ENCODE results near the gene ADGRL3.

Gene ADGRL3

GRCh38 chr4:61200916-61201526, 895 bp downstream of the ADGRL3 start:
- H3K9ac ChIP-seq (ENCODE audit: low read length), result no peak overlapping the region
- no peaks in the 10 kb centered on the region for H3K36me3 ChIP-seq (replicated peaks; ENCODE audit: low read depth, low read length)
- no peaks in the 10 kb centered on the region for H3K4me1 ChIP-seq (ENCODE audit: low read length)
- no peaks in the 10 kb centered on the region for H3K27me3 ChIP-seq (ENCODE audit: low read depth, low read length)
- no peaks in the 10 kb centered on the region for H3K79me2 ChIP-seq (ENCODE audit: low read length)
- no peak overlapping the region for H3K27ac ChIP-seq (ENCODE audit: low read length)
- H3K9me3 ChIP-seq (ENCODE audit: insufficient read depth, low read length), result peaks cover 3% of the 10 kb centered on the region; the same call in 1 of the 2 replicates
- no peak overlapping the region for H2AFZ ChIP-seq (ENCODE audit: low read depth, low read length)
- no peaks in the 10 kb centered on the region for H4K20me1 ChIP-seq (ENCODE audit: insufficient read depth, low read length)
- H3K4me2 ChIP-seq (ENCODE audit: low read length), result no peak overlapping the region
- no peak overlapping the region for H3K4me3 ChIP-seq (ENCODE audit: low read length)
- TF ChIP-seq EZH2phosphoT487 (IDR thresholded peaks at IDR 0.05; ENCODE audit: low read depth), result no peak
- TF ChIP-seq, protein P1, sequence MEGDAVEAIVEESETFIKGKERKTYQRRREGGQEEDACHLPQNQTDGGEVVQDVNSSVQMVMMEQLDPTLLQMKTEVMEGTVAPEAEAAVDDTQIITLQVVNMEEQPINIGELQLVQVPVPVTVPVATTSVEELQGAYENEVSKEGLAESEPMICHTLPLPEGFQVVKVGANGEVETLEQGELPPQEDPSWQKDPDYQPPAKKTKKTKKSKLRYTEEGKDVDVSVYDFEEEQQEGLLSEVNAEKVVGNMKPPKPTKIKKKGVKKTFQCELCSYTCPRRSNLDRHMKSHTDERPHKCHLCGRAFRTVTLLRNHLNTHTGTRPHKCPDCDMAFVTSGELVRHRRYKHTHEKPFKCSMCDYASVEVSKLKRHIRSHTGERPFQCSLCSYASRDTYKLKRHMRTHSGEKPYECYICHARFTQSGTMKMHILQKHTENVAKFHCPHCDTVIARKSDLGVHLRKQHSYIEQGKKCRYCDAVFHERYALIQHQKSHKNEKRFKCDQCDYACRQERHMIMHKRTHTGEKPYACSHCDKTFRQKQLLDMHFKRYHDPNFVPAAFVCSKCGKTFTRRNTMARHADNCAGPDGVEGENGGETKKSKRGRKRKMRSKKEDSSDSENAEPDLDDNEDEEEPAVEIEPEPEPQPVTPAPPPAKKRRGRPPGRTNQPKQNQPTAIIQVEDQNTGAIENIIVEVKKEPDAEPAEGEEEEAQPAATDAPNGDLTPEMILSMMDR (IDR thresholded peaks at IDR 0.05; ENCODE audit: low read depth, low read length), result no peak

- Histone ChIP-seq H3K36me3 (replicated peaks; ENCODE audit: low read depth, low read length) (no peaks in the 10 kb centered on the region), H3K27ac (ENCODE audit: low read length) (no peak overlapping the region), H2AFZ (ENCODE audit: low read depth, low read length) (no peak overlapping the region), H3K4me1 (ENCODE audit: low read length) (no peaks in the 10 kb centered on the region), H3K27me3 (ENCODE audit: low read depth, low read length) (no peaks in the 10 kb centered on the region), H3K9ac (ENCODE audit: low read length) (no peak overlapping the region), H3K79me2 (ENCODE audit: low read length) (no peaks in the 10 kb centered on the region), H3K4me3 (ENCODE audit: low read length) (no peak overlapping the region), H3K4me2 (ENCODE audit: low read length) (no peak overlapping the region), H3K9me3 (ENCODE audit: insufficient read depth, low read length) (peaks cover 3% of the 10 kb centered on the region; the same call in 1 of the 2 replicates), H4K20me1 (ENCODE audit: insufficient read depth, low read length) (no peaks in the 10 kb centered on the region)
- TF ChIP-seq, protein P1 (IDR thresholded peaks at IDR 0.05; ENCODE audit: low read depth, low read length), result no peak
- TF ChIP-seq EZH2phosphoT487 (IDR thresholded peaks at IDR 0.05; ENCODE audit: low read depth), result no peak
These were observed 1.4 kb downstream of the ADGRL3 start for GRCh38 chr4:61201561-61201960.

DNA sequence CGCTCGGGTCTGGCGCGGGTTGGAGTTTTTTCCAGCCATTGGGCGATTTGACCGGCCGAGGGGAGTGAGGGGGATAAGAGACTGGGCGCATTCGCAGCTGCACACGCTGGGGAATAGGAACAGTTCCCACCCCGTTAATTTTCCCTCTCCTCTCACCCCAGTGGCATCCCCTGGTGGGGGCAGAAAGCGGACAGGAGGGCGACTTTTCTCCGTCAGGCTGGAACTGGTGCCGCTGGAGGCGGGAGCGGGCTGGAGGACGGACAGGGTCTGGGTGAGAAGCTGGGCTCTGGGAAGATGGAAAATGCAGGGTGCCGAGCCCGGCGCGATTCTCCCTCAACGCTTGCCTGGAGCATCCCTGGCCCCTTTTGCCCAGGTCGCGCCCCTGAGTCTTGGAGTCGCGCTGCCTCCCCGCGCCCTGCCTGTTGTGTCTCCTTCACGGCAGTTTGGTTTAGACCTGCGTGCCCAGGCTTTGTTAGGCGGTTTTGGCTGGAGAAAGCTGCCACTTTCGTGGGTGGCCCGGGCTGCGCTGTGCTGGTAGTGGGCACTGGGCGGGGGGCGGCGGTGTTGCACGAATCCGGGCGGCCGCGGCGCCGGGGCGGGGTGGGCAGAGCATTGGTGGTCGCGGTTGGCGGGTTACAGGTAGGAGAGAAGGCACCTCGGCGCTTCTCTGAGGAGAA, 2.0 kb downstream of the ADGRL3 start:
- no peak overlapping the region for H3K9ac ChIP-seq (ENCODE audit: low read length)
- no peaks in the 10 kb centered on the region for H3K27me3 ChIP-seq (ENCODE audit: low read depth, low read length)
- peaks cover 3% of the 10 kb centered on the region; the same call in 1 of the 2 replicates for H3K9me3 ChIP-seq (ENCODE audit: insufficient read depth, low read length)
- no peaks in the 10 kb centered on the region for H3K36me3 ChIP-seq (replicated peaks; ENCODE audit: low read depth, low read length)
- no peaks in the 10 kb centered on the region for H4K20me1 ChIP-seq (ENCODE audit: insufficient read depth, low read length)
- no peaks in the 10 kb centered on the region for H3K79me2 ChIP-seq (ENCODE audit: low read length)
- no peak overlapping the region for H3K27ac ChIP-seq (ENCODE audit: low read length)
- no peak overlapping the region for H2AFZ ChIP-seq (ENCODE audit: low read depth, low read length)
- TF ChIP-seq, protein P1 (IDR thresholded peaks at IDR 0.05; ENCODE audit: low read depth, low read length), result no peak
- TF ChIP-seq EZH2phosphoT487 (IDR thresholded peaks at IDR 0.05; ENCODE audit: low read depth), result no peak
- no peak overlapping the region for H3K4me2 ChIP-seq (ENCODE audit: low read length)
- no peak overlapping the region for H3K4me3 ChIP-seq (ENCODE audit: low read length)
- H3K4me1 ChIP-seq (ENCODE audit: low read length), result no peaks in the 10 kb centered on the region

DNA sequence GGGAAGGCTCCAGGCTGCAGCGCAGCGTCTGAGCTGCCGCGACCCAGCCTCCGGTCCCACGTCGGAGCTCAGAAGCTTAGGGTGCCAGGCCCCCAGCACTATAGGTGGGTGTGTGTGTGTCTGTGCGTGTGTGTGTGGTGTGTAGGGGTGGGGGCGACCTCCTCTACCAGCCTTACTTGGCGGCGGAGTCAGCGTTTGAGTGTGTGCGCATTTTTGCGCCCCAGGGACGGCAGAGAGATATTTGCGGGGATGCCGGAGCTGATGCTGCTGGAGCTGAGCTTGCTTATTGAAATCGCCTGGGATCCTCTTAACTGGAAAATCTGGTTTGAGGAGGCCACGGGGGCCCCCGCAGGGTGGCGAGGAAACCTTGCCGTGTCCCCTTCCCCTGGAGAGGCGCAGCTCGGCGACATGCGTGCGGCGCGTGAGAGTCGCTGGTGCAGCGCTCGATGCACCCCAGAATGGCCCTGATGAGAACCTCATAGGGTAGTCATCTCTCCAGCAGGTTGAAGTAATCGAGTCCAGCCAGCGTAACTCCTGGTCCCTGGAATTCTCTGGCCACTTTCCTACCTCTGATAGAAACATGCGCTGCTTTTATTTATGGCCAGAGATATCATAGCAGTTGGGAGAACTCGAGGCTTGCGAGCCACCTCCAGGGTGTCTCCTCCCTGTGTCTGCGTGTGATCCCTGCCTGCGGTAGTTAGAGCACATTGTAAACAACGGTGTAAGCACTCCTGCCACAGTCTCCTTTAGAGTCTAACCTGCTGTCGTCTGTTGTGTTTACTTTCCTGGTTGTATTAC, 2.7 kb downstream of the ADGRL3 start:
- Histone ChIP-seq H2AFZ (ENCODE audit: low read depth, low read length) (no peak overlapping the region), H3K9ac (ENCODE audit: low read length) (no peak overlapping the region), H3K79me2 (ENCODE audit: low read length) (no peaks in the 10 kb centered on the region), H3K4me2 (ENCODE audit: low read length) (no peak overlapping the region), H3K27ac (ENCODE audit: low read length) (no peak overlapping the region), H3K4me3 (ENCODE audit: low read length) (no peak overlapping the region), H3K4me1 (ENCODE audit: low read length) (no peaks in the 10 kb centered on the region), H3K36me3 (replicated peaks; ENCODE audit: low read depth, low read length) (no peaks in the 10 kb centered on the region), H3K27me3 (ENCODE audit: low read depth, low read length) (no peaks in the 10 kb centered on the region), H4K20me1 (ENCODE audit: insufficient read depth, low read length) (no peaks in the 10 kb centered on the region), H3K9me3 (ENCODE audit: insufficient read depth, low read length) (peaks cover 3% of the 10 kb centered on the region; the same call in 1 of the 2 replicates)
- TF ChIP-seq, protein P1 (IDR thresholded peaks at IDR 0.05; ENCODE audit: low read depth, low read length), result no peak
- no peak for TF ChIP-seq EZH2phosphoT487 (IDR thresholded peaks at IDR 0.05; ENCODE audit: low read depth)

All from OCI-LY3 (cell line).